Stimulated activated CD4-positive, alpha-beta T cell treated with anti-CD3 and anti-CD28 coated beads, Interleukin-4, amount 100 ng/mL, for 24 hours (primary cell): Measurements from ENCODE around the gene C10orf95.

Experiments used
- DNase-seq: peaks from one replicate; pipeline ENCODE4 v3.0.0-alpha.2; 2020

C10orf95 gene

GRCh38 chr10:102400076-102400475, 51.3 kb downstream of the C10orf95 start:
- no peak for DNase-seq
